ENCODE data around the gene EIF4G1. TPM values are rescaled to one million over a fixed set of nuclear protein-coding genes. Genes with fewer than 3 reads are reported as not detected.

The EIF4G1 gene
- total and polyA plus RNA-seq, 12 donors: 231 to 600 (median 348) TPM

GRCh38 chr3:184349563-184350470 is 35.4 kb downstream of the EIF4G1 start:
- TF ChIP-seq POLR2A (IDR thresholded peaks at IDR 0.05): no peak
- TF ChIP-seq CTCF (IDR thresholded peaks at IDR 0.05): no peak
- DNase-seq: peak in 3 of 7 donors; percentile 38 to 65 (median 62)
- peak overlapping the region in 2 of 5 donors; percentile 11 to 29 for H3K27ac ChIP-seq
- no peaks in the 10 kb centered on the region for H3K27me3 ChIP-seq
- intact Hi-C loops (cut with DNase I): no loop called here
- no peaks in the 10 kb centered on the region for H3K9me3 ChIP-seq (replicated peaks in 1 of 3)
- WGBS, 4 donors: 76 to 82% (median 80%) methylated on average over 10 of the region's 10 CpGs
- H3K36me3 ChIP-seq (replicated peaks in 1 of 2): peaks cover 0 to 7% of the 10 kb centered on the region in 2 donors
- peaks cover 6 to 29% of the 10 kb centered on the region in 2 donors for H3K4me1 ChIP-seq (replicated peaks in 1 of 2)
- H3K4me3 ChIP-seq: no peak overlapping the region

- intact Hi-C loops (cut with DNase I): no loop called here
- no peak for TF ChIP-seq CTCF (IDR thresholded peaks at IDR 0.05)
- no peak for TF ChIP-seq POLR2A (IDR thresholded peaks at IDR 0.05)
- Histone ChIP-seq H3K36me3 (replicated peaks in 1 of 2) (peaks cover 0 to 13% of the 10 kb centered on the region in 2 donors), H3K27me3 (no peaks in the 10 kb centered on the region), H3K9me3 (replicated peaks in 1 of 3) (no peaks in the 10 kb centered on the region), H3K4me1 (replicated peaks in 1 of 2) (peaks cover 0 to 21% of the 10 kb centered on the region in 2 donors), H3K27ac (peak overlapping the region in 3 of 5 donors; percentile 7 to 59 (median 23)), H3K4me3 (no peak overlapping the region)
- DNase-seq: no peak
- WGBS, 4 donors: 64 to 69% (median 66%) methylated on average over 6 of the region's 6 CpGs
These were observed 36.2 kb downstream of the EIF4G1 start for GRCh38 chr3:184350618-184351017.

GRCh38 chr3:184351511-184352148 is 37.2 kb downstream of the EIF4G1 start:
- no peaks in the 10 kb centered on the region for H3K9me3 ChIP-seq (replicated peaks in 1 of 3)
- intact Hi-C loops (cut with DNase I): no loop called here
- peak overlapping the region in 3 of 5 donors; percentile 7 to 59 (median 23) for H3K27ac ChIP-seq
- TF ChIP-seq POLR2A (IDR thresholded peaks at IDR 0.05) (no peak), CTCF (IDR thresholded peaks at IDR 0.05) (no peak)
- WGBS, 4 donors: 17 to 39% (median 29%) methylated on average over 8 to 9 of the region's 9 CpGs
- H3K36me3 ChIP-seq (replicated peaks in 1 of 2): peaks cover 0 to 13% of the 10 kb centered on the region in 2 donors
- H3K27me3 ChIP-seq: no peaks in the 10 kb centered on the region
- peak in 6 of 7 donors; percentile 58 to 81 (median 76) for DNase-seq
- peaks cover 0 to 20% of the 10 kb centered on the region in 2 donors for H3K4me1 ChIP-seq (replicated peaks in 1 of 2)
- H3K4me3 ChIP-seq: no peak overlapping the region

- 79 to 84% (median 82%) methylated on average over 12 to 15 of the region's 15 CpGs for WGBS, 4 donors
- no peaks in the 10 kb centered on the region for H3K9me3 ChIP-seq (replicated peaks in 1 of 3)
- H3K36me3 ChIP-seq (replicated peaks in 1 of 2): peaks cover 0 to 19% of the 10 kb centered on the region in 2 donors
- H3K4me3 ChIP-seq: no peak overlapping the region
- TF ChIP-seq CTCF (IDR thresholded peaks at IDR 0.05) (no peak), POLR2A (IDR thresholded peaks at IDR 0.05) (no peak)
- H3K4me1 ChIP-seq (replicated peaks in 1 of 2): peaks cover 0 to 20% of the 10 kb centered on the region in 2 donors
- no peaks in the 10 kb centered on the region for H3K27me3 ChIP-seq
- peak in 2 of 7 donors; percentile 18 to 39 for DNase-seq
- intact Hi-C loops (cut with DNase I): no loop called here
- peak overlapping the region in 1 of 5 donors; percentile 59 for H3K27ac ChIP-seq
These were observed 37.9 kb downstream of the EIF4G1 start for GRCh38 chr3:184352149-184352785.
